ENCODE results near the gene PARP16.
"Not testable (repeated sequence)": the region's sequence is repeated elsewhere in the genome, so short reads cannot be mapped to it uniquely, and the experiment has no call there.

The PARP16 gene

DNA sequence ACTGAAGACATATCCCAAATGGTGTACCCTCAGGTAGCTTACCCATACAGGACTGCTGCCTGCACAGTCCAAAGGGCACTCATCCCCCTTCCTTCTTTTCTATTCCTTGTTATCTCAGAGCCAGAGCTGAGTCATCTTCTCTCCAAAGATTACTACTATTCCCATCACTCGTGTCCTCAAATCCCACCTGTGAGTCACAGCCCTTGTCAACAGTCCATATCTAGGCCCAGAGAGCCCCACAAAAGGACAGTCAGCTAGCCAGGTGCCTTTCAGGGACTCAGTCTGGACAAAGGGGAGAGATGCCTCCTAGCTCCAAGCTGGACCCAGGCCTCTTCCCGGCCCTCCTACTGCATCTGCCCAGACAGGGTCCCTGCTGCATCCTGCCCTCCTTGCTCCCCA lies 11.0 kb downstream of the PARP16 start:
- no peak for DNase-seq (ENCODE audit: low read depth, low spot score)

DNA sequence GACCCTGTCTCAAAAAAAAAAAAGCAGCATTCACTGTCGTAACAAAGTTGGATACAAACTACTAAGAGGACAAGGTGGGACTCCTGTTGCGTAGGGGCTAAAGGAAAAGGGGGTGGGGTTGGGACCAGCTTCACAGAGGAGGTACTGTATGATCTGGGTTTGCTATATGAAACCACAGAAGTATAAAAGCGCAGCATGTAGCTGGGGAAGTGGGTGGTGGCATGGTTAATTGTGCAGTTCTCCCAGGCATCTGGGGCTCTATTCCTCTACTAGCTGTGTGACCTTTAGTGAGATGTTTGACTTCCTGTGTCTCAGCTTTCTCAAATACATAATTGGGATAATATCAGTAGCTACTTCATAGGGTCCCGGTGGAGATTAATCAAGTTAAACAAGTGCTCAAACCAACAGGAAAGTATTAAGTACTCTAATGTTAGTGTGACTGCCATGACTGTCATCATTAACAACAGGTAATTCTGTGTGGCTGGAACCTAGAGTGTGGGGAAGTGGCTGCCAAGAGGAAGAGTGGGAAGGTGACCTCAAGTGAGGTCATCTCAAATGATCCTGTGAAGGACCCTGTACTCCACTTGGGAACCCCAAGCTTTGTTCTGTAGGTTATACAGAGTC lies 11.5 kb downstream of the PARP16 start:
- DNase-seq (ENCODE audit: low read depth, low spot score), result no peak

- peak; percentile 63 for DNase-seq (ENCODE audit: low read depth, low spot score)
These were observed 15.7 kb downstream of the PARP16 start for GRCh38 chr15:65270811-65271545.

DNA sequence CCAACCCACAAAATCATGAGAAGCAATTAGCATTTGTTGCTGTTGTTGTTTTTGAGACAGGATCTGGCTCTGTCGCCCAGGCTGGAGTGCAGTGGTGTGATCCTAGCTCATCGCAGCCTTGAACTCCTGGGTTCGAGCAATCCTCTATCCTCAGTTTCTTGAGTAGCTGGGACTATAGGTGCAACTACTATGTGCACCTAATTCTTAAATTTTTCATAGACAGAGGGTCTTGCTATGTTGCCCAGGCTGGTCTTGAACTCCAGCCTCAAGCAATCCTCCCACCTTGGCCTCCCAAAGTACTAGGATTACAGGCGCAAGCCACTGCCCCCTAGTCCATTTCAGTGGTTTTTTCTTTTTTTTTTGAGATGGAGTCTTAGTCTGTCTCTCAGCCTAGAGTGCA lies 18.3 kb downstream of the PARP16 start:
- no peak for DNase-seq (ENCODE audit: low read depth, low spot score)

DNA sequence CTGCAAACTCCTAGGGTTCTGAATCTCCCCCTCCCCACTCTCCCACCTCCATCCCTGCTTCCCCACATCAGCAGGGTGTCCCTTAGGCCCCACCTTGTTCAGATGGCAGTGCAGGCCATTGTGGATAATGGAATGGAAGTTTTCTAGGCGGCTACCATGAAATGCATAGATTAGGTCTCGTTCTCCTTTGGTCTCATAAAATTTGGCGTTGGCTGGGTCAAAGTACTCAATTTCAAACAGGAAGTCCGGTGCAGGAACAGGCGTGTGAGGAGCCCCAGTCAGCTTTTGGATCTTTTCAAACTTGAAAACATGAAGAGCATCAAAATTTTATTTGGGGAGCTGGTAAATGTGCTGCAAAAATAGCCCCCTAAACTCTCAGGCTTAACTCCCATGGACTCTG lies 20.2 kb downstream of the PARP16 start:
- DNase-seq (ENCODE audit: low read depth, low spot score), result no peak

DNA sequence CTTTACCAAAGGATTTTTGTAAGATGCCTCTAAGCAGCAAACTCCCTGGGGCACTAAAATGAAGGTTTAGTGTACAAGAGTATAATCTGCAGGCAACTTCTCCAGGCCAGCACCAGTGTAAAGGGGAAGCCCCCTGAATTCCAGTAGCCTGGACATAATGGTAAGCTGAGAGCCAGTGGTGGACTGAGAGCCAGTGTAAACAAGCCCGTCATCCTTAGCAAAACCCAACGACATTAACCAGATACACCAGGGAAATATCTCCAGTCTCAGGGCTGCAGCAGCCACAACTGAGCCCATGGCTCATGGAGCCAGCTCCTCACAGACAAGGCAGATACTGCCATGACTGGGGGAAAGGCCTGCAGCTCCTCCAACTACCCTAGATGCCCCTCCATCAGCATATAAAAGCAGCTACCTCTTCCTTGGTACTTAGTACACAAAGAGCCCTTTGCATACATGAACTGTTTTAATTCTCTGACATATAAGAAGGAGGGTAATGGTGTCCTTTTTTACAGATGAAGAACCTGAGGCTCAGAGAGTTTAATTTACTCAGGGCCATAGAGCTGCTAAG lies 21.7 kb downstream of the PARP16 start:
- DNase-seq (ENCODE audit: low read depth, low spot score), result no peak

DNA sequence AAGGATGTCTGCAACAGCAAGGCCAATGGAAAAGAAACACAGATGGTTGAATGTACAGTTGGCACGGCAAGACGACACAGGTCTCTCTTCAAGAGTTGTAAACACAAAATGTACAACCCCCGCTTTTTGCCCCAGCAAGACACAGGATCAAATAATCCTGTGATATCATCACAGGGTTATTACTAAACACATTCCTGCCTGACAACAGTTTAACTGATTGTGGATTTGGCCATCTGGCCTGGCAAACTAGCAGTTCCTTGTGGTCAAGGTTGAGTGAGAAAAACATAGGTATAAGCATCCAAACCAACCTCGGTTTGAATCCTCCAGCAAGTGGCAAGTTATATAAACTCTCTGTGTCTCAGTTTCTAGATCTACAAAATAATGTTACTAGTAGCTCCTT lies 23.4 kb downstream of the PARP16 start:
- DNase-seq (ENCODE audit: low read depth, low spot score), result no peak

DNA sequence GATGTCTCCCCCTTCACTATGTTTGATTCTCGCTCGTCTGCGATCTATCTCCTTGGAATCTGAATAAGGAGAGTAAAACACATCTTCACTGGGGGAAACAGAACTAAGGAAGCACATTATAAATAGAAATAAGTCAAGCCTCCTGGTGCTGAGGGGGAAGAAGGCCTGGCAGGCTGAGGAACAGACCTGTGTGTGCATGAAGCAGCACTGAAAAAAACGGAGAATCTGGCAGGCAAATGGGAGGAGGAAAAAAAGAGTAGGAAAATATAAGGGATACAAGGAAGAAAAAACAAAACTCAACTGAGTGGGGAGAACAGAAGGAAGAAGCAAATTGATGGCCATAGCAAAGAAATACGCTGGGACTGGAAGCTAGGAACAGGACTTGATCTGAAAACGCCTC lies 25.7 kb downstream of the PARP16 start:
- DNase-seq (ENCODE audit: low read depth, low spot score), result no peak

- no peak for DNase-seq (ENCODE audit: low read depth, low spot score)
These were observed 27.3 kb downstream of the PARP16 start for GRCh38 chr15:65259367-65259797.

DNA sequence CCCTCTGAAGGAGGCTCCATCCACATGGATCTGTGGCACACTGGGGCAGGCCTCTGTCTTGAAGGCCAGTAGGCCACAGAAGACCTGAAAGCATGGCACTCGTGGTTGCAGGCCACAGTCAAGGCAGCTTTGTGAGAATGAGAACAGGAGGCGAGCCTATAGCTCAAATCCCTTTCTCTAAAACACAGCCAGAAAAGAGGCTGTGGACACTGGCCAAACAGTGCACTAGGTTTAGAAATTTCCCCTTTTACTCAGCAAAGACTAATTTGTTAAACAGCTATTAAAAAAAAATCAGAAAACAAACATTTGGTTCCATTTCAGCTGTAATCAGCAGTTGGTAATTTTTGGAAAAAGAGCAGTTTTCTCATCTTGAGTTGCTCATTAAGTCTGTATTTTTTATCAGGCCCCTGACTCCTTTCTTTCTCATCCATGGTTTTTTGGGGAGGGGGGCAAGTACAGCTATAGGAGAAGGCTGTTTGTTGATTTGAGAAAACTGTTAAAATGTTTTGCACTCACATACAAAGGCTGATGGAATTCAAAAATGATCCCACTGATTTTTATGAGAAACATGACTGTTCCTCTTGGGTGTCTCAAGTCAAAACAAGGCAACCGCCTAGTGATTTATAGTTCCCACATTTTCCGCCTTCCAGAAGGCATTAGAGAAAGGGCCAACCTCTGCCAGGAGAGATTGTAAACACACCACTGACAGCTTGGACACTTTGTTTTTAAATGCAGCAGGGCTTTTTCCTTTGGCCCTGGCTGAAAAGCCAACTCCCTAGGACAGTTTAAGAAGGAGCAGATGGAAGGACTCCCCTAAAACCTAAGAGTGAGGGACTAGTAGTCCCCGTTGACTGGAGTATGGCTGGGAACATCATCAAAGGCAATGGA lies 28.1 kb downstream of the PARP16 start:
- DNase-seq (ENCODE audit: low read depth, low spot score), result no peak

- no peak for DNase-seq (ENCODE audit: low read depth, low spot score)
These were observed 31.1 kb downstream of the PARP16 start for GRCh38 chr15:65255486-65256140.

DNA sequence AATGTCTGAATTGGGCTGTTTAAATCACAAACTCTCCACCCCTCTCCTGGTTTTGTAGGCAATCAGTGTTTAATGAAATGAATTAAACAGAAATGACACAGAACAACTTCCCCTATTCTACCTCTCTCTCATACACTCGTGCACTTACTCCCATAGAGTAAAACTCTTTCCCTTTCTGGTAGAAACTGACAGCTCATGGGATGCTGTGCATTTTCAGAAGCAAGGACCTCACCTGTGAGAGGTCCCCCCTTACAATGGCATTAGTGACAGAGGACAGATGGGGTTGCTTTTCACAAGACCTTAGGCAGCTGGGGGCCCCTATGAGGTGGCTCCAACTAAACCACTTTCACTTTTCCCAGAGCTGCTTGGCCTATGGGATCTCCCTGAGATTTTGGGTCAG lies 31.9 kb downstream of the PARP16 start:
- DNase-seq (ENCODE audit: low read depth, low spot score), result no peak

- no peak for DNase-seq (ENCODE audit: low read depth, low spot score)
These were observed 32.3 kb downstream of the PARP16 start for GRCh38 chr15:65254356-65254755.

DNA sequence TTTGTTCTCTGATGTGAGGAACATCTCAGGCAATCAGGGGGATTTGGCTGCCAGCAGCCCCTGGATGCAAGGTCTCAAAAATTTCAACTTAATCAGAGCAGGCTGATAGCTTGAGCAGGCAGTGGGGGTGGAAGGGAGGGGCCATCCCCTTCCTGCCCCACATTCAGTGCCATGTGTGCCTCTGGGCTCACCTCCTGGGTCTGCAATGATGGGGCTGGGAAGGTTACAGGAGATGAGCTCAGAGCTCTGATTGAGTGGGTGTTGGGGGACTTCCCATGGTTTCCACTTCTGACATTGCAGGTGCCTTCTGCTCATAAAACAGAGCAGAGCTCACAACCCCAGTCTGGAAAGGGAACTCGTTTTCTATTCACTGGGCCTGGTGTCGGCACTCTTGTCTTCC lies 37.0 kb downstream of the PARP16 start:
- DNase-seq (ENCODE audit: low read depth, low spot score), result no peak

DNA sequence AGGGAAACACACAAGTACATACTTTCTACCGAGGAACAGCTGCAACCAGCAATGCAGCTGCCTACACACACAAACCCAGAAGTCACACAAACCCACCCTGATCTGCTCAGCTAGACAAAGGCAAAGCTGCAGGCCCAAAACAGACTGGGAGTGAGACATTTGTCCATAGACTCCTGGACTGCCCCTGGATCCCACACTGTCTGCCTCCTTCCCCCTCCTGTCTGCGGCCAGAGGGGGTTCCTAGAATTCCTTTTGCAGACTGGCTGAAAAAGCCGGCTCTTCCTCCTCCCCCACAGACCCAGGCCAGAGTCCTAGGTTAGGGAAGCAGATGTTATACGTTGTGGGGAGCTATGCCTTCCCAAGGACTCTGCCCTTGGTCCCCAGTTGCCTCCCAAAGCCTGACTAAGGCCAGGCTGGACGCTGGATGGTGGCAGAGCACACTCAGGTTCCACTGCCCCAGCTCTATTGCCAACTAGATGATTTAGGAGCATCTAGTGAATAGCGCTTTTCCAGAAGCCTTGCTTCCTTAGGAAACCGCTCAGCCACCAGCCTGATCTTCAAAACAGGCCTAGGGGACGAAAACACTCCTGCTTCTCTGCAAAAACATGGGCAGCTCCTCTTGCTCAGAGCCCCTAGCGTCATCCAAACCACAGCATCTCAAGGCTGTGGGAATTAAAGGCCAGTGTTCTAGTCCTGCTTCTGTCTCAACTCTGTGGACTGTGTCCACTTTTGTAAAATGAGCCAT lies 38.0 kb downstream of the PARP16 start:
- no peak for DNase-seq (ENCODE audit: low read depth, low spot score)

GRCh38 chr15:65246939-65247338 lies 39.7 kb downstream of the PARP16 start:
- DNase-seq (ENCODE audit: low read depth, low spot score), result no peak

- no peak for DNase-seq (ENCODE audit: low read depth, low spot score)
These were observed 40.5 kb downstream of the PARP16 start for GRCh38 chr15:65246026-65246714.

GRCh38 chr15:65245096-65245856 lies 41.4 kb downstream of the PARP16 start:
- DNase-seq (ENCODE audit: low read depth, low spot score), result no peak

GRCh38 chr15:65244638-65245037 lies 42.0 kb downstream of the PARP16 start:
- no peak for DNase-seq (ENCODE audit: low read depth, low spot score)

DNA sequence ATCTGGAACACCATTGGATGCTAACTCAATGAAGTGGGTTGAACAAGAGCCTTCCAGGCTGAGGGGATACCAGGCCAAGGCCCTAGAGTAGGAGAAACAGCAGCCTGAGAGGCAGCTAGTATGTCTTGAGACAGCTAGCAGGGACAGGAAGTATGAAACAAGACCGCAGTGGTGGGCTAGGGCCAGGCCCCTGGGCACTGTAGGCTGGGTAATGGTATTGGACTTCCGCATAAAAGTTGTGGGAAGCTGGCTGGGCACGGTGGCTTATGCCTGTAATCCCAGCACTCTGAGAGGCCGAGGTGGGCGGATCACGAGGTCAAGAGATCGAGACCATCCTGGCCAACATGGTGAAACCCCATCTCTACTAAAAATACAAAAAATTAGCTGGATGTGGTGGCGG lies 50.2 kb downstream of the PARP16 start:
- not testable (repeated sequence) for DNase-seq (ENCODE audit: low read depth, low spot score)
